ENCODE data around the gene ZBTB6.

Gene ZBTB6, protein sequence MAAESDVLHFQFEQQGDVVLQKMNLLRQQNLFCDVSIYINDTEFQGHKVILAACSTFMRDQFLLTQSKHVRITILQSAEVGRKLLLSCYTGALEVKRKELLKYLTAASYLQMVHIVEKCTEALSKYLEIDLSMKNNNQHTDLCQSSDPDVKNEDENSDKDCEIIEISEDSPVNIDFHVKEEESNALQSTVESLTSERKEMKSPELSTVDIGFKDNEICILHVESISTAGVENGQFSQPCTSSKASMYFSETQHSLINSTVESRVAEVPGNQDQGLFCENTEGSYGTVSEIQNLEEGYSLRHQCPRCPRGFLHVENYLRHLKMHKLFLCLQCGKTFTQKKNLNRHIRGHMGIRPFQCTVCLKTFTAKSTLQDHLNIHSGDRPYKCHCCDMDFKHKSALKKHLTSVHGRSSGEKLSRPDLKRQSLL

GRCh38 chr9:122912964-122913673 is at the start of gene ZBTB6:
ZBTB6 (minus strand) TSS chr9:122913323; CDS start chr9:122912072, 1,251 bp downstream.
- peak; percentile 81 for DNase-seq (ENCODE audit: low spot score)

- no peak for DNase-seq (ENCODE audit: low spot score)
These were observed 48.0 kb upstream of the ZBTB6 start for GRCh38 chr9:122961139-122961538.

- no peak for DNase-seq (ENCODE audit: low spot score)
These were observed 42.8 kb upstream of the ZBTB6 start for GRCh38 chr9:122955961-122956360.

DNA sequence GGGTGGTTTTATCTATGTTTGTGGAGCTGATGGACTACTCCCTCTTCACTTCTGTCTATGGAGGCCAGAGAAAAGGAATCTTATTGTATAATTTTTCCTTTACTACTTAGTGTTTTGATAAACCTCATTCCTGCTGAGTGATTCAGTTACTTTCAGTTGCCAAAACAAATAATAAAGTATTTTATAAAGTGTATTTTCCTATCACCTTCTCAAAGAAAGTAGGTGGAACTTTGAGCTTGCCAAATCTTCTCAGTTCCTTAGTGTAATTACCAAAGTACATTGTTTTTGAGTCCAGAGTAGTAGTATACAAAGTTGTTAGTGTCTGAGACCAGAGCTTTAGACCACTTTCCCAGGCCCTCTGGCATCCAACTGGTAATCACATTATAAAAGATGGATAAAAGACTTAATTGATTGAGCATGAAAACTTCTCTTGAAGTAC is 41.1 kb upstream of the ZBTB6 start:
- no peak for DNase-seq (ENCODE audit: low spot score)

DNA sequence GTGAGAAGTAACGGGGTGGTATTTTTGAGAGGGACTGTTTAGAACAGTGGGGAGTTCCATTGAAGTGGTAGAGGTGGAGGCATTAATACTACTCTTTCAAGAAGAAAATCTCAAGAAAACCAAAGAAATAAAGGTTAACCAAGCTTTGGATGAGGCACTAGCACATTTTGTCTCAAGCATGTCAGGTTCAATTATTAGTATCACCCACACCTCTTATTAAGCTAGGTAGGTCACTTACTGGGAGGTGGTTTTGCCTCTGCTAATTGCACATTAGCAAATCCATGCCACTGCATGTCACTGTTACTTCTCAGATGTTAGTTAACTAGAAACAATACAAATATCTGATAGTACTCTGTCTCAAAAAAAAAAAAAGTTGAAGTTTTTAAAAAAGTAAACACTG is 37.9 kb upstream of the ZBTB6 start:
- DNase-seq (ENCODE audit: low spot score) = no peak

- no peak for DNase-seq (ENCODE audit: low spot score)
These were observed 37.1 kb upstream of the ZBTB6 start for GRCh38 chr9:122950263-122950662.

DNA sequence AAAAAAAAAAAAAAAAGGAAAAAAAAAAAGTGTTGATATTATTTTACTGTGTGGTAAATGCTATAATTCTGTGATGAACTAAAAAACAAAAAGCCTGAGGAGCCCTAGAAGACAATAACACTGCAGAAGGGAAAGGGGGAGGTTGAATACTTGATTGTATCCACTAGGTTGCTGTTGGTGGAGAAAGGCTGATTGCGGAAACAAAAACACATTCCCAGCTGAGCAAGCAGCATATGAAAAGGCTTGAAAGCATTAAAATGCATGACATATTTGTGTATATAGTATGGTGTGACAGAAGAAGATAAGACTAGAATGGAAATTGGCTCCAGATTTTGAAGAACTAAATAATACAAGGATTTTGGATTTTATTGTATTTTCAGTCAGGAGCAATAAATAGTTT is 36.6 kb upstream of the ZBTB6 start:
- no peak for DNase-seq (ENCODE audit: low spot score)

GRCh38 chr9:122948313-122948712 is 35.2 kb upstream of the ZBTB6 start:
- no peak for DNase-seq (ENCODE audit: low spot score)

DNA sequence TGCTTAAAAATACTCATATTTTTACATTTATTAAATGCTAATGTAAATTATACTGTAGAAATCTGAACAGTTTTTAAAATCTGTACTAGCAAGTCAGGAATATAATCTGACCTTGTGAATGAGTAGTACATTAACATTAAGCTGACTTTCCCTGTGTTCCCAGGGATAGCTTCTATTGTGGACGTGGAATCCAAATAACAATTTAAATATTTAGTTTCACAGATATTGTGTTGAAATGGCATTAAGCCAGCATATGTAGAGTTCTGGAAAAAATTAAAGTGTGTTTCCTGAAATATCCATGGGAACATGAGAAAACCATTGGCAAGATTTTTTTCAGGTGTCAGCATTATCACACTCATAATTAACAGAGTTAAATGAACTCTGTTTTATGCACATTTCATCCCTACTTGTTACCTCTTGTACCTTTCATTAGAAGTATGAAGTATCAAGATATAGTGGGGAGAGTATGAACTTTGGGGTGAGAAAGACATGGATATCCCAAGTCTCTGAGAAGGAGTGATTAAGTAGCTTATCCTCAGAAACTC is 33.4 kb upstream of the ZBTB6 start:
- no peak for DNase-seq (ENCODE audit: low spot score)

DNA sequence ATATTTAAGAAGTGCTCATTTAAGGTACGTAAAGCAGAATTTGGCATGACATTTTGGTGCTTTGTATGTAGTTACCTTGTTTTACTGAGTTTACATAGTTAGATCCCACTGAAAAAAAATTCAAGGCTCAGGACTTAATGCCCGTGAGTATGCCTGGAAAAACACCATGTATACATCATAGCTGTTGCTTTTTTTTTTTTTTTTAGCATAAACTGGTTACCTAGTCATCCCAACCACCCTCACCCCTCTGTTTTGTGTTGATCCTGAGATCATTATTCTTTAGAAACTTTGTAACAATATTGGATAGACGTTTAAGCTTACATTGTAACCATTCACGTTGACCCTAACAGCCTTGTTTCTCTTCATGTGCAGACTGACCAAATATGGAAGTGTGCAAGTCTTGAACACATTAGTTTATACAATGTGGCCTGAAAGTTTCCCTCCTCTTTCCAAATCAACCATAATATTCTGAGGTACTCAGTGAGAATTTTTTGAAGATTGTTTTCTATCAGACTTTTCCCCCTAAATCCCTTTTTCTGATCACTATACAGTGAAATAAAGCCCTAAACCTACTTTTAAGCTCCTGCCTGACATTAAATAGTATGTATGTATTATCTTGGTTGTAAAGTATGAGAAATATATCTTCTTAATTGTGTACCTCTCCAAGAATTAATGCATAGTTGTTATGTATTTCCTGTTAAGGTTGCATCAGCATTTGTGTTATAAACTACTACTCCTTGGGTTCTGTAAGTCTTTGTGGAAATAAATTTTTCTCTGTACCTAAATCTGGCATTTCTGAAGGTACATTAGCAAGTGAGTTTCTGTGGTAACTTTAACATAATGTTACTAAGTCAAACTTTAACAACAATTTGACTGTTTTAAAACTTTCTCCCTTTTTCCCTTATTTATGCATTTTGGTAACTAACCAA is 32.1 kb upstream of the ZBTB6 start:
- DNase-seq (ENCODE audit: low spot score) = no peak

- DNase-seq (ENCODE audit: low spot score) = no peak
These were observed 28.6 kb upstream of the ZBTB6 start for GRCh38 chr9:122941582-122942234.

DNA sequence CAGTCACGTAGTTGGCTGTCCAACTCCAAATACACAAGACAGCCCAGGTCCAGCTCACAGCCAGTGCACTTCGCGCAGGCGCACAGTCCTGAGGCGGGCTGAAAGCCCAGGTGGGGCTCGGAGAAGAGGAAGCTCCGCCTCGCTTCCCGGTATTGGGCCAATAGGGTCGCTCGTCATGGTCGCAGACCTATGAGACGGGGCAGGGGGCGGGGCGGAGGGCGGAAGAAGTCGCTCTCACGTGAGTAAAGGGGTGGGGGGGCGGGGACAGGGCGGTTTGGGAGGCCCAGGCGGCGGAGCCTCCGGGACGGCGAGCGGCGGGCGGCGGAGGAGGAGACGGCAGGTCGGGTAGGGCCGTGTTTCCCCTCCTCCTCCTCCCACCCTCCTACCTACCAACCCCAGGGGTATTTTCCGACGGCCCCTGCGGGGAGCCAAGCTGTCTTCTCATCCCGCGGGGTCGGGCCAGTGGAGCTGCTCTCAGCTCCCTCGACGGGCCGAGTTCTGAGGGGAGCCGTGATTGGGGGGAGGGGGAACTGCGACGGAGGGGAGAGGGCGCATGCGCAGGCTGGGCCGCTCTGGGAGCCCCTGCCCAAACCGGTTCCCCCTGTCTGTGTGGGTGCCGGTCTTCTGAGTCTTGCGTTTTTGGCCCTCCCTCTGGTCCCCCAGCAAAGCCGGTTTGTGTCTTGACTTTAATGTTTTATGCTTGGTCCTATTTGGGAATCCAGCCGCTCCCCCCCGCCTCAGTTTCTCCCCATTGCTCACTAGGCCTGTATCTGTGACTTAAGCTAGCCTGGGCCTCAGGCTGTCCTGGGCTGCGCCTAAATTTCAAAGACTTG is 27.8 kb upstream of the ZBTB6 start, which contains the start of gene RABGAP1:
TSS of gene RABGAP1 (plus strand) at position 272 of the 833 bp plus-strand sequence. CDS start 16,040 bp downstream, outside the sequence.
- peak; percentile 99 for DNase-seq (ENCODE audit: low spot score)

- DNase-seq (ENCODE audit: low spot score) = no peak
These were observed 27.3 kb upstream of the ZBTB6 start for GRCh38 chr9:122940454-122940748.

DNA sequence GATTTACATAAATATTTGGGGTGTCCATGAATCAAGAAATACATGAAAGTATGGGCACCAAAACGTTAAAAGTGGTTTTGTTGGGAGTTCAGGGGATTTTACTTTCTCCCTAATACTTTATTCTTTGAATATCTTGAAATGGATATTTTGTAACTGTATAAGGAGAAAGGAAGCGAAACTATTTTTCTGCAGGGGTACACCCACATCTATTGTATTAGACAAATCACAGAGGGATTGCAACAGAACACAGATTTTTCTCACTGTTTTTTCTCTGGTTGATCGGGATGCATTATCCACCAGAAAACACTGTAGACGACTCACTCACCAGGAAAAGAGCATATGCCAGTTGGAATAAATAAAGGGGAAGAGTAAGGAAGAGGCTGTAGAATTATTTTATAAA is 26.5 kb upstream of the ZBTB6 start:
- no peak for DNase-seq (ENCODE audit: low spot score)

GRCh38 chr9:122936883-122937282 is 23.8 kb upstream of the ZBTB6 start:
- DNase-seq (ENCODE audit: low spot score) = no peak

- DNase-seq (ENCODE audit: low spot score) = no peak
These were observed 23.3 kb upstream of the ZBTB6 start for GRCh38 chr9:122936464-122936863.

GRCh38 chr9:122931226-122932121 is 18.4 kb upstream of the ZBTB6 start, which contains the start of gene ZBTB26:
ZBTB26 (minus strand) TSS chr9:122931512; CDS start chr9:122919934, 11,578 bp downstream.
- peak; percentile 95 for DNase-seq (ENCODE audit: low spot score)

- no peak for DNase-seq (ENCODE audit: low spot score)
These were observed 17.6 kb upstream of the ZBTB6 start for GRCh38 chr9:122930541-122931225.
